Measurements from ENCODE around the gene GALNS. TPM values are rescaled to one million over a fixed set of nuclear protein-coding genes. Genes with fewer than 3 reads are reported as not detected.

The GALNS gene
- total RNA-seq, 2 donors from 2014 or later = 24.8 to 38.7 TPM

GRCh38 chr16:88888057-88888456 is 31.3 kb upstream of the GALNS start:
- ATAC-seq (ENCODE audit: insufficient number of reproducible peaks, low FRiP score, low read depth) = no peak
- H3K27me3 ChIP-seq (replicated peaks; ENCODE audit: insufficient read depth) = no peaks in the 10 kb centered on the region
- H3K27ac ChIP-seq = no peak overlapping the region
- no peak for TF ChIP-seq CTCF (IDR thresholded peaks at IDR 0.05)
- H3K4me1 ChIP-seq (ENCODE audit: control insufficient read depth in 1 of 2, low read depth in 2 of 2) = no peaks in the 10 kb centered on the region
- no peak overlapping the region for H3K4me3 ChIP-seq
- no peak for DNase-seq (ENCODE audit: low spot score)
- no peaks in the 10 kb centered on the region for H3K36me3 ChIP-seq
- H3K9me3 ChIP-seq = no peaks in the 10 kb centered on the region

- TF ChIP-seq CTCF (IDR thresholded peaks at IDR 0.05) = no peak
- no peaks in the 10 kb centered on the region for H3K27me3 ChIP-seq (replicated peaks; ENCODE audit: insufficient read depth)
- no peaks in the 10 kb centered on the region for H3K9me3 ChIP-seq
- no peak overlapping the region for H3K4me3 ChIP-seq
- ATAC-seq (ENCODE audit: insufficient number of reproducible peaks, low FRiP score, low read depth) (no peak), DNase-seq (ENCODE audit: low spot score) (no peak)
- H3K4me1 ChIP-seq (ENCODE audit: control insufficient read depth in 1 of 2, low read depth in 2 of 2) = no peaks in the 10 kb centered on the region
- H3K36me3 ChIP-seq = no peaks in the 10 kb centered on the region
- no peak overlapping the region for H3K27ac ChIP-seq
Observed at GRCh38 chr16:88886845-88887521, 30.2 kb upstream of the GALNS start.

- no peaks in the 10 kb centered on the region for H3K4me1 ChIP-seq (ENCODE audit: control insufficient read depth in 1 of 2, low read depth in 2 of 2)
- no peak overlapping the region for H3K27ac ChIP-seq
- no peak for TF ChIP-seq CTCF (IDR thresholded peaks at IDR 0.05)
- ATAC-seq (ENCODE audit: insufficient number of reproducible peaks, low FRiP score, low read depth) (no peak), DNase-seq (ENCODE audit: low spot score) (no peak)
- no peak overlapping the region for H3K4me3 ChIP-seq
- no peaks in the 10 kb centered on the region for H3K9me3 ChIP-seq
- no peaks in the 10 kb centered on the region for H3K27me3 ChIP-seq (replicated peaks; ENCODE audit: insufficient read depth)
- no peaks in the 10 kb centered on the region for H3K36me3 ChIP-seq
Observed at GRCh38 chr16:88886420-88886844, 29.7 kb upstream of the GALNS start.

- Histone ChIP-seq H3K27me3 (replicated peaks; ENCODE audit: insufficient read depth) (no peaks in the 10 kb centered on the region), H3K9me3 (no peaks in the 10 kb centered on the region), H3K4me3 (no peak overlapping the region), H3K4me1 (ENCODE audit: control insufficient read depth in 1 of 2, low read depth in 2 of 2) (no peaks in the 10 kb centered on the region), H3K36me3 (no peaks in the 10 kb centered on the region), H3K27ac (no peak overlapping the region)
- no peak for ATAC-seq (ENCODE audit: insufficient number of reproducible peaks, low FRiP score, low read depth)
- no peak for TF ChIP-seq CTCF (IDR thresholded peaks at IDR 0.05)
- no peak for DNase-seq (ENCODE audit: low spot score)
Observed at GRCh38 chr16:88885693-88886280, 29.0 kb upstream of the GALNS start.

- TF ChIP-seq CTCF (IDR thresholded peaks at IDR 0.05) = no peak
- ATAC-seq (ENCODE audit: insufficient number of reproducible peaks, low FRiP score, low read depth) = no peak
- no peaks in the 10 kb centered on the region for H3K36me3 ChIP-seq
Observed at GRCh38 chr16:88884569-88885271, 28.0 kb upstream of the GALNS start.

More at GRCh38 chr16:88884569-88885271, 28.0 kb upstream of the GALNS start:
- H3K27ac ChIP-seq = no peak overlapping the region
- no peaks in the 10 kb centered on the region for H3K27me3 ChIP-seq (replicated peaks; ENCODE audit: insufficient read depth)
- DNase-seq (ENCODE audit: low spot score) = no peak
- no peak overlapping the region for H3K4me3 ChIP-seq
- no peaks in the 10 kb centered on the region for H3K9me3 ChIP-seq
- no peaks in the 10 kb centered on the region for H3K4me1 ChIP-seq (ENCODE audit: control insufficient read depth in 1 of 2, low read depth in 2 of 2)
